ENCODE results near the gene AP3S2. TPM values are rescaled to one million over a fixed set of nuclear protein-coding genes. Genes with fewer than 3 reads are reported as not detected.
A peak's percentile ranks its signal among the peaks of the same experiment; 100 is the strongest.

AP3S2 gene
- total RNA-seq, 4 donors from 2014 or later: 15.5 to 70.4 (median 28.4) TPM

- no peaks in the 10 kb centered on the region for H3K27me3 ChIP-seq
- peaks cover 11% of the 10 kb centered on the region for H3K4me1 ChIP-seq
- 71% methylated on average over 3 of the region's 3 CpGs for WGBS
- H3K27ac ChIP-seq: no peak overlapping the region
- no peak overlapping the region for H3K4me3 ChIP-seq
- no peaks in the 10 kb centered on the region for H3K36me3 ChIP-seq
- no peak for TF ChIP-seq POLR2AphosphoS5 (IDR thresholded peaks at IDR 0.05)
- no peak for TF ChIP-seq EP300 (IDR thresholded peaks at IDR 0.05)
- TF ChIP-seq CTCF (IDR thresholded peaks at IDR 0.05): no peak
- TF ChIP-seq POLR2A (IDR thresholded peaks at IDR 0.05): no peak
- no peak for DNase-seq (ENCODE audit: low spot score in 2 of 2)
- no peaks in the 10 kb centered on the region for H3K9me3 ChIP-seq
These were observed 22.9 kb upstream of the AP3S2 start for GRCh38 chr15:89916660-89917059.

GRCh38 chr15:89912674-89913396 lies 19.0 kb upstream of the AP3S2 start, which contains the start of gene ARPIN:
ARPIN (minus strand) TSS chr15:89912952; CDS start chr15:89912835, 117 bp downstream.
- Histone ChIP-seq H3K36me3 (peaks cover 20% of the 10 kb centered on the region), H3K4me3 (peak within 1 kb of the TSS; percentile 77), H3K27me3 (no peaks in the 10 kb centered on the region), H3K27ac (peak within 1 kb of the TSS; percentile 79), H3K9me3 (no peaks in the 10 kb centered on the region), H3K4me1 (peaks cover 12% of the 10 kb centered on the region)
- DNase-seq (ENCODE audit: low spot score in 2 of 2): peak; percentile 77 to 82
- 40% methylated on average over 10 of the region's 57 CpGs for WGBS
- no peak for TF ChIP-seq CTCF (IDR thresholded peaks at IDR 0.05)

DNA sequence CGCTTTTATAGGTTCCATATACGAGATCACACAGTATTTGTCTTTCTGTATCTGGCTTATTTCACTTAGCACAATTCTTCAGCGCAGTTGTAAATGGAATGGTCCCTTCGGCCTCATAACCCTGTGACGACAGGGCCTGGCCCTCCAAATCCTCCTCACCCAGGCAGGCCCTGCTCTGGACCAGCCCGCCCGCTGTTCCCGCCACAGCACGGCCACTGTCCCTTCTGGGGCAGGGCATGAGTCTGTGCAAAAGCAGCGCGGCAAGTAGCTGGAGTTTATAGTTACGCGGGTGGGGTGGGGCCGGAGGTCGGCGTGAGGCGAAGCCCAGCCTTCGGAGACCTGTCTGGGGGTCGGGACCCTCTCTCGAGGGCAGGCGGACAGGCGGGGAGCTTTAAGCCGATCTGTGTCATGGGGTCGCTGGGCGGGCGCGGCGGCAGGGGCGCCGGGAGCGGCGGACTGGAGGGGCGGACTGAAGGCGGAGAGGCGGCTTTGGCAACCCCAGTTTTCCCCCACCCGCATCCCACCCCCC lies 18.4 kb upstream of the AP3S2 start:
- Histone ChIP-seq H3K9me3 (no peaks in the 10 kb centered on the region), H3K27me3 (no peaks in the 10 kb centered on the region), H3K4me1 (peaks cover 12% of the 10 kb centered on the region), H3K27ac (peak overlapping the region; percentile 79), H3K4me3 (peak overlapping the region; percentile 77), H3K36me3 (peaks cover 26% of the 10 kb centered on the region)
- TF ChIP-seq EP300 (IDR thresholded peaks at IDR 0.05): no peak
- TF ChIP-seq CTCF (IDR thresholded peaks at IDR 0.05): no peak
- no peak for TF ChIP-seq POLR2A (IDR thresholded peaks at IDR 0.05)
- TF ChIP-seq POLR2AphosphoS5 (IDR thresholded peaks at IDR 0.05): no peak
- peak; percentile 72 to 82 for DNase-seq (ENCODE audit: low spot score in 2 of 2)
- 6% methylated on average over 20 of the region's 36 CpGs for WGBS

DNA sequence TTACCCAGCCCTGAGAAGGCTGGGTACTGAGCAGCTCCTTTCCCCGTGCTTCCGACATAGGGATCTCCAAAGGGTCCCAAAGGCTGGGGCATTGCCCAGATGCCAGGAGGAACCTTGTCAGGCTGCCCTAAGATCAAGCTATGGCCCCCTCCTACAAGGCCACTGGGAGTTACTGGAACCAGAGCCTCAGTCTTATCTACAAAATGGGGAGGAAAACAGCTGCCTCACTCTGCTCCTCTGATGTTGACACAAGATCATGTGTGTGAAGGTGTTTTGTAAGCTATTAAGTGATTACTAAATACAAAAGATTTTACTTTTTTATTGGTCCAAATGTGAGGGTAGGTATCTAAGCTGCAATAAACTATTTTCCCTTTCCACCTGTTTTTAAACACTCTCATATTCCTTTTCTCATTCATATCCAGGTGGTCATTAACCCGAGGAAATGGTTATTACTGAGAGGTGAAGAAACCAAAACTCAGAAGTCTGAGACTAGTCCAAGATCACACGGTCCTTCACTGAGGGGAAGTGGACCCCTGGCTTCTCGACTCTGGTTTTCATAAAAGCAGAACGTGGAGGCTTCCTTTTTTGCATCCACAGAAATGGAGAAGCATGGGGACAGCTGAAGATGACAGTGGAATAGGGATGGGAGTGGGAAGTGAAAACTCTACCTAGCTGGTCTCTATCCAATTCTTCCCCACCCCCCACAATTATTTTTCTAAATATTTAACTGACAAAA lies 17.3 kb upstream of the AP3S2 start:
- DNase-seq (ENCODE audit: low spot score in 2 of 2): no peak
- no peaks in the 10 kb centered on the region for H3K27me3 ChIP-seq
- H3K27ac ChIP-seq: no peak overlapping the region
- no peak overlapping the region for H3K4me3 ChIP-seq
- WGBS: 89% methylated on average over 6 of the region's 6 CpGs
- TF ChIP-seq POLR2A (IDR thresholded peaks at IDR 0.05) (no peak), EP300 (IDR thresholded peaks at IDR 0.05) (no peak), POLR2AphosphoS5 (IDR thresholded peaks at IDR 0.05) (no peak), CTCF (IDR thresholded peaks at IDR 0.05) (no peak)
- H3K36me3 ChIP-seq: peaks cover 26% of the 10 kb centered on the region
- no peaks in the 10 kb centered on the region for H3K9me3 ChIP-seq
- peaks cover 12% of the 10 kb centered on the region for H3K4me1 ChIP-seq

DNA sequence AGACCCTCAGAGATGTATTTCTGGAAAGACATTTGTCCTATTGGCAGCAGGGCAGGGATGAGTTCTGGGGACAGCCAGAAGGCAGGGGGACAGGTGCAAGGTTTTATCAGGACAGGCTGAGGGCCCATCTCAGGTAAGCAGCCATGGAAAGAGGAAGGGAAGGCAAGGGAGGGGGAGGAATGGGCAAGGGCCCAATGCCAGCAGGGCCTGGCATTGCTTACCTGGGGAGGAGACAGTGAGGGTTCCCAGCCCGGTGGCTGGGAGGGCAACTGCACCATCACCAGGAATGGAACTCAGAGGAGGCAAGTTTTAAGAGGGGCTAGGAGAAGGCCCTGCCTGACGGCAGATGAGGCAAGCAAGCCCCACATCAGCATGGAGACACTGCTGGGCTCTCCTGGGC lies 15.8 kb upstream of the AP3S2 start:
- Histone ChIP-seq H3K36me3 (peaks cover 31% of the 10 kb centered on the region), H3K9me3 (no peaks in the 10 kb centered on the region), H3K27me3 (no peaks in the 10 kb centered on the region), H3K27ac (no peak overlapping the region), H3K4me3 (no peak overlapping the region), H3K4me1 (peaks cover 12% of the 10 kb centered on the region)
- no peak for DNase-seq (ENCODE audit: low spot score in 2 of 2)
- WGBS: 50% methylated on average over 1 of the region's 2 CpGs
- TF ChIP-seq POLR2AphosphoS5 (IDR thresholded peaks at IDR 0.05): no peak

Data from suprapubic skin (tissue), 4 donors.